Dorsolateral prefrontal cortex (tissue), 118 donors: ENCODE results near the gene NCOA4. TPM values are rescaled to one million over a fixed set of nuclear protein-coding genes. Genes with fewer than 3 reads are reported as not detected.

Experiments used
- total RNA-seq, 120 experiments: library from RNA; stranded (reverse); gene quantifications; one replicate each; pipeline versions ENCODE4 v1.2.3 to v1.2.4, GENCODE V29; 2022

NCOA4 gene
- total RNA-seq, 120 experiments from 2014 or later: 49.5 to 112 (median 96.7) TPM

Other genes with a start within 250 kb of the NCOA4 start
- gene AGAP4, start 183.1 kb downstream of the NCOA4 start, total RNA-seq: 10 to 100 TPM; 19.0 to 59.8 (median 37.5) TPM
- 10 to 100 TPM; 25.8 to 66.8 (median 50.0) TPM for gene TIMM23, start 58.1 kb downstream of the NCOA4 start, total RNA-seq
- not detected for gene MSMB, start 15.6 kb upstream of the NCOA4 start, total RNA-seq